ENCODE measurements around the gene CUEDC1.
A peak's percentile ranks its signal among the peaks of the same experiment; 100 is the strongest.

Gene CUEDC1

GRCh38 chr17:57909551-57909950 lies 45.7 kb downstream of the CUEDC1 start:
- H3K27ac Mint-ChIP-seq = no peak overlapping the region
- H3K9me3 Mint-ChIP-seq = no peaks in the 10 kb centered on the region
- no peak for DNase-seq
- peaks cover 74% of the 10 kb centered on the region for H3K4me1 Mint-ChIP-seq
- H3K27me3 Mint-ChIP-seq (ENCODE audit: low read depth, poor library complexity) = peaks cover 11% of the 10 kb centered on the region
- H3K36me3 Mint-ChIP-seq (ENCODE audit: low read depth) = no peaks in the 10 kb centered on the region
- no peak overlapping the region for H3K4me3 Mint-ChIP-seq
- no peak for TF ChIP-seq CTCF (IDR thresholded peaks at IDR 0.05)

GRCh38 chr17:57908278-57908677 lies 46.9 kb downstream of the CUEDC1 start:
- no peak overlapping the region for H3K4me3 Mint-ChIP-seq
- no peaks in the 10 kb centered on the region for H3K36me3 Mint-ChIP-seq (ENCODE audit: low read depth)
- peaks cover 74% of the 10 kb centered on the region for H3K4me1 Mint-ChIP-seq
- no peak overlapping the region for H3K27ac Mint-ChIP-seq
- TF ChIP-seq CTCF (IDR thresholded peaks at IDR 0.05) = no peak
- peaks cover 4% of the 10 kb centered on the region for H3K27me3 Mint-ChIP-seq (ENCODE audit: low read depth, poor library complexity)
- DNase-seq = no peak
- H3K9me3 Mint-ChIP-seq = no peaks in the 10 kb centered on the region

GRCh38 chr17:57906910-57907309 lies 48.3 kb downstream of the CUEDC1 start:
- no peak overlapping the region for H3K27ac Mint-ChIP-seq
- H3K36me3 Mint-ChIP-seq (ENCODE audit: low read depth) = no peaks in the 10 kb centered on the region
- H3K27me3 Mint-ChIP-seq (ENCODE audit: low read depth, poor library complexity) = peaks cover 4% of the 10 kb centered on the region
- H3K4me1 Mint-ChIP-seq = peaks cover 77% of the 10 kb centered on the region
- H3K4me3 Mint-ChIP-seq = no peak overlapping the region
- no peak for DNase-seq
- TF ChIP-seq CTCF (IDR thresholded peaks at IDR 0.05) = peak; percentile 10
- no peaks in the 10 kb centered on the region for H3K9me3 Mint-ChIP-seq

- H3K4me1 Mint-ChIP-seq = peaks cover 76% of the 10 kb centered on the region
- no peak for TF ChIP-seq CTCF (IDR thresholded peaks at IDR 0.05)
- DNase-seq = no peak
- H3K27ac Mint-ChIP-seq = no peak overlapping the region
- peaks cover 4% of the 10 kb centered on the region for H3K27me3 Mint-ChIP-seq (ENCODE audit: low read depth, poor library complexity)
- H3K9me3 Mint-ChIP-seq = no peaks in the 10 kb centered on the region
- H3K4me3 Mint-ChIP-seq = no peak overlapping the region
- H3K36me3 Mint-ChIP-seq (ENCODE audit: low read depth) = no peaks in the 10 kb centered on the region
These were observed 49.2 kb downstream of the CUEDC1 start for GRCh38 chr17:57905875-57906455.

GRCh38 chr17:57903961-57904360 lies 51.3 kb downstream of the CUEDC1 start:
- peaks cover 75% of the 10 kb centered on the region for H3K4me1 Mint-ChIP-seq
- no peak for TF ChIP-seq CTCF (IDR thresholded peaks at IDR 0.05)
- H3K36me3 Mint-ChIP-seq (ENCODE audit: low read depth) = no peaks in the 10 kb centered on the region
- H3K27me3 Mint-ChIP-seq (ENCODE audit: low read depth, poor library complexity) = peaks cover 5% of the 10 kb centered on the region
- no peak overlapping the region for H3K27ac Mint-ChIP-seq
- H3K9me3 Mint-ChIP-seq = no peaks in the 10 kb centered on the region
- no peak for DNase-seq
- no peak overlapping the region for H3K4me3 Mint-ChIP-seq
